GM21447 (cell line): ENCODE measurements around the gene UQCRC2.
"Not testable (repeated sequence)": the region's sequence is repeated elsewhere in the genome, so short reads cannot be mapped to it uniquely, and the experiment has no call there.

ENCODE experiments used
- ATAC-seq: cut with Tn5 transposase; IDR thresholded peaks from one replicate; pipeline ENCODE4 v1.9.1; 2021; ENCODE audit not compliant: unreplicated experiment

Gene UQCRC2

GRCh38 chr16:21952793-21953540, at the start of gene UQCRC2:
UQCRC2 (plus strand) TSS chr16:21953361; CDS start chr16:21953424, 63 bp downstream.
- ATAC-seq, result peak; percentile 84

- ATAC-seq, result not testable (repeated sequence)
Measured at GRCh38 chr16:21932650-21933049, 20.5 kb upstream of the UQCRC2 start.

GRCh38 chr16:21933316-21933715, 19.8 kb upstream of the UQCRC2 start:
- not testable (repeated sequence) for ATAC-seq

- not testable (repeated sequence) for ATAC-seq
Measured at GRCh38 chr16:21933790-21934189, 19.4 kb upstream of the UQCRC2 start.

- ATAC-seq, result not testable (repeated sequence)
Measured at GRCh38 chr16:21936216-21936615, 16.9 kb upstream of the UQCRC2 start.

GRCh38 chr16:21937336-21937829, 15.8 kb upstream of the UQCRC2 start:
- no peak for ATAC-seq

GRCh38 chr16:21940570-21940969, 12.6 kb upstream of the UQCRC2 start:
- ATAC-seq, result no peak

GRCh38 chr16:21943571-21943970, 9.6 kb upstream of the UQCRC2 start:
- no peak for ATAC-seq

- no peak for ATAC-seq
Measured at GRCh38 chr16:21946889-21947635, 6.1 kb upstream of the UQCRC2 start.

GRCh38 chr16:21949713-21950260, 3.4 kb upstream of the UQCRC2 start:
- ATAC-seq, result no peak

- ATAC-seq, result no peak
Measured at GRCh38 chr16:21950782-21951521, 2.2 kb upstream of the UQCRC2 start.

GRCh38 chr16:21952040-21952792, 945 bp upstream of the UQCRC2 start:
- ATAC-seq, result peak; percentile 46

- peak; percentile 12 for ATAC-seq
Measured at GRCh38 chr16:21953541-21953902, 361 bp downstream of the UQCRC2 start.

- no peak for ATAC-seq
Measured at GRCh38 chr16:21957714-21958346, 4.7 kb downstream of the UQCRC2 start.

GRCh38 chr16:21959050-21959449, 5.9 kb downstream of the UQCRC2 start:
- no peak for ATAC-seq

GRCh38 chr16:21962475-21962874, 9.3 kb downstream of the UQCRC2 start:
- no peak for ATAC-seq

GRCh38 chr16:21963887-21964286, 10.7 kb downstream of the UQCRC2 start:
- no peak for ATAC-seq

- no peak for ATAC-seq
Measured at GRCh38 chr16:21964353-21964752, 11.2 kb downstream of the UQCRC2 start.

- no peak for ATAC-seq
Measured at GRCh38 chr16:21971856-21972255, 18.7 kb downstream of the UQCRC2 start.

- ATAC-seq, result no peak
Measured at GRCh38 chr16:21973945-21974344, 20.8 kb downstream of the UQCRC2 start.
